Measurements from ENCODE around the gene ST8SIA1.

DNA sequence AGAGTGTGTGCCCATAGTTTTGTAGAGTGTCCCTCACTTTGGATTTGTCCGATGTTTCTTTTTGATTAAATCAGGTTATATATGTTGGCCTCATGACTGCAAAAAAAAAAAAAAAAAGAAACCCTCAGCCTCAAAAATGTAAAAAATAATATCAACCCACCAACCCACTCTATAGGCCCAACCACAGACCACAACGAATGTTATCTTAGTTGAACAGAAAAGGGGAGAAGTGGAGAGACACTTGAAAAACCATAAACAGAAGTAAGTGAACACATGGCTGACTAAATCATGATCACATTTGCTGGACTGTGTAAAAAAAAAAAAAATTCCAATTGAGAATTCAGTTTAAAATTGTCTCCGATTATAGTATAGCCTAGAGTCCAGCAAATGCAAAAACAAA is 45.5 kb upstream of the ST8SIA1 start:
- no peak for TF ChIP-seq POLR2A (IDR thresholded peaks at IDR 0.05; ENCODE audit: low read length)
- no peak for TF ChIP-seq GATA1 (IDR thresholded peaks at IDR 0.05; ENCODE audit: low read depth, low read length)

Measured in erythroblast (primary cell).